A549 (cell line): ENCODE data around the gene BMPR2.

Experiments used
- CBX8 ChIP-seq: fragments of 200-600 bp; sonication (generic); IDR thresholded peaks from 2 replicates; pipeline ENCODE4 v1.6.1; 2016
- CTCF ChIP-seq: fragments of >200 bp; sonication (Bioruptor Twin); formaldehyde crosslinking; IDR thresholded peaks from 3 replicates; pipeline ENCODE4 v1.5.1; 2016
- FOSB ChIP-seq: fragments of 250-450 bp; sonication (Bioruptor Pico); IDR thresholded peaks from 2 replicates; pipeline ENCODE4 v1.5.0; 2020; ENCODE audit warnings: mild to moderate bottlenecking, moderate library complexity
- HEYL ChIP-seq: fragments of 250-450 bp; sonication (Bioruptor Pico); IDR thresholded peaks from 2 replicates; pipeline ENCODE4 v1.8.0; 2021; ENCODE audit warnings: mild to moderate bottlenecking, moderate library complexity
- HOXB13 ChIP-seq: fragments of 250-450 bp; sonication (Bioruptor Pico); IDR thresholded peaks from 2 replicates; pipeline ENCODE4 v1.5.0; 2020; ENCODE audit warnings: low read depth, mild to moderate bottlenecking, moderate library complexity
- HOXB5 ChIP-seq: fragments of 250-450 bp; sonication (Bioruptor Pico); IDR thresholded peaks from 2 replicates; pipeline ENCODE4 v1.5.0; 2020; ENCODE audit warnings: mild to moderate bottlenecking, moderate library complexity
- MAX ChIP-seq: IDR thresholded peaks from 2 replicates; pipeline ENCODE4 v1.6.1; 2012
- POLR2A ChIP-seq: IDR thresholded peaks from 2 replicates; pipeline ENCODE4 v1.6.1; 2012; ENCODE audit warnings: mild to moderate bottlenecking, low read length
- REST ChIP-seq: fragments of 200-600 bp; sonication (generic); IDR thresholded peaks from 2 replicates; pipeline ENCODE4 v1.6.1; 2016; ENCODE audit warnings: antibody characterized with exemption, mild to moderate bottlenecking, moderate library complexity
- TP53 ChIP-seq: fragments of 250-450 bp; sonication (Bioruptor Pico); IDR thresholded peaks from 2 replicates; pipeline ENCODE4 v1.5.0; 2021; ENCODE audit warnings: mild to moderate bottlenecking, moderate library complexity
- ZSCAN20 ChIP-seq: fragments of 250-450 bp; sonication (Bioruptor Pico); IDR thresholded peaks from 2 replicates; pipeline ENCODE4 v1.8.0; 2022; ENCODE audit warnings: mild to moderate bottlenecking, moderate library complexity

GRCh38 chr2:202346180-202346579, 29.9 kb upstream of the BMPR2 start:
- TF ChIP-seq CBX8 (no peak), HOXB13 (no peak), CTCF (no peak), TP53 (CRISPR knock-in tag) (no peak), HOXB5 (CRISPR knock-in tag) (no peak), HEYL (CRISPR knock-in tag) (no peak), POLR2A (no peak), REST (no peak), ZSCAN20 (CRISPR knock-in tag) (no peak), FOSB (no peak), MAX (no peak)
